ENCODE data around the gene DHCR7.

DNA sequence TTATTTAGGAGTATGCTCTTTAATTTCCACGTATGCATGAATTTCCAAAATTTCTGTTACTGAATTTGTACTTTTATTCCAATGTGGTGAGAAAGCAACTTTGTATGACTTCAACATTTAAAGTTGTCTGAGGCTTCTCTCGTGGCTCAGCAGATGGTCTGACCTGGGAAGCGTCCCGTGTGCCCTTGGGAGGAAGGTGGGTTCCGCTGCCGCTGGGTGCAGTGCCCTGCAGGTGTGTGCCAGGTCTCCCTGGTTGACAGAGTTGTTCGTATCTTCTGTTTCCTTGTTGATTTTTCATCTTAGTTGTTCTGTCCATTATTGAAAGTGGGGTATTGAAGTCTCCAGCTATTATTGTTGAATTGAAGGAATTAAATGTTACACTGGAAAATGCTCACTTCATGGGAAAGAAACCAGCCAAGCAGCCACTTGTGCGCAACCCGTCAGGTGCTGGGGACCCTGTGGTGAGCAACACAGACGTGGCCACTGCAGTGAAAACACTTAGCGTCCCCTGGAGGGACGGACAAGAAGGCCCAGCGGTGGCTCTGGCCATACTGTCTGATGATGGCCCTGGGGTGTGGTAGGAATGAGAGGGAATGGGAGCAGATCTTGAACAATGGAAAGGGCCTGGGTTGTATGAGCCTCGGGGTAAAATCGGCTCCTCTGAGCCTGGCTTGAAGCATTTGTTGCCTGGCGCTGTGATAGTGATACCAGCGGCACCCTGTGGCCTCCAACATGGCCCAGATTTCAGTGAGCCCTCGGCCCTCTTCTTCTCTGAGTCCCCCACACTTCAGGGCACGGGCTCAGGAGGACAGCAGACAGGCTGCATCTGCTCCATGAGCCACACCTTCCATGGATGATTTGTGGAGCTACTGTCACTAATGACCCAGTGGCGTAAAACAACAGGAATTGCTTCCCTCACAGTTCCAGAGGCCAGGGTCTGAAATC, 47.4 kb upstream of the DHCR7 start:
- TF ChIP-seq, protein P1, sequence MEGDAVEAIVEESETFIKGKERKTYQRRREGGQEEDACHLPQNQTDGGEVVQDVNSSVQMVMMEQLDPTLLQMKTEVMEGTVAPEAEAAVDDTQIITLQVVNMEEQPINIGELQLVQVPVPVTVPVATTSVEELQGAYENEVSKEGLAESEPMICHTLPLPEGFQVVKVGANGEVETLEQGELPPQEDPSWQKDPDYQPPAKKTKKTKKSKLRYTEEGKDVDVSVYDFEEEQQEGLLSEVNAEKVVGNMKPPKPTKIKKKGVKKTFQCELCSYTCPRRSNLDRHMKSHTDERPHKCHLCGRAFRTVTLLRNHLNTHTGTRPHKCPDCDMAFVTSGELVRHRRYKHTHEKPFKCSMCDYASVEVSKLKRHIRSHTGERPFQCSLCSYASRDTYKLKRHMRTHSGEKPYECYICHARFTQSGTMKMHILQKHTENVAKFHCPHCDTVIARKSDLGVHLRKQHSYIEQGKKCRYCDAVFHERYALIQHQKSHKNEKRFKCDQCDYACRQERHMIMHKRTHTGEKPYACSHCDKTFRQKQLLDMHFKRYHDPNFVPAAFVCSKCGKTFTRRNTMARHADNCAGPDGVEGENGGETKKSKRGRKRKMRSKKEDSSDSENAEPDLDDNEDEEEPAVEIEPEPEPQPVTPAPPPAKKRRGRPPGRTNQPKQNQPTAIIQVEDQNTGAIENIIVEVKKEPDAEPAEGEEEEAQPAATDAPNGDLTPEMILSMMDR (conservative IDR thresholded peaks at IDR 0.05 in 1 of 2, IDR thresholded peaks at IDR 0.05 in 1 of 2; ENCODE audit: low read depth in 1 of 2, low read length in 2 of 2): no peak
- no peak for TF ChIP-seq EZH2 (IDR thresholded peaks at IDR 0.05; ENCODE audit: low read length, missing control alignments)

Measured in fibroblast of lung (primary cell).